Retina (tissue), 1 donor: ENCODE measurements around the gene PRCC.

Experiments
- DNase-seq: peaks from one replicate; pipeline ENCODE4 v3.0.0-alpha.2; 2016

The PRCC gene

GRCh38 chr1:156816561-156817328, 49.4 kb downstream of the PRCC start, which contains the start of gene SH2D2A:
TSS of gene SH2D2A (minus strand) at chr1:156816848. CDS start at chr1:156816708, 140 bp downstream.
- DNase-seq: peak; percentile 34

- DNase-seq: no peak
These were observed 54.5 kb downstream of the PRCC start for GRCh38 chr1:156821801-156822200.

GRCh38 chr1:156822680-156823079, 55.3 kb downstream of the PRCC start:
- DNase-seq: no peak

GRCh38 chr1:156823210-156823790, 56.0 kb downstream of the PRCC start:
- no peak for DNase-seq

- DNase-seq: no peak
These were observed 59.3 kb downstream of the PRCC start for GRCh38 chr1:156826630-156827029.

GRCh38 chr1:156828400-156829124, 61.2 kb downstream of the PRCC start:
- no peak for DNase-seq

- no peak for DNase-seq
These were observed 65.1 kb downstream of the PRCC start for GRCh38 chr1:156832434-156832833.

GRCh38 chr1:156833603-156834002, 66.3 kb downstream of the PRCC start:
- no peak for DNase-seq

GRCh38 chr1:156834322-156834721, 67.0 kb downstream of the PRCC start:
- DNase-seq: no peak

GRCh38 chr1:156836041-156836654, 68.8 kb downstream of the PRCC start:
- no peak for DNase-seq

GRCh38 chr1:156836892-156837291, 69.6 kb downstream of the PRCC start:
- DNase-seq: no peak

- DNase-seq: peak; percentile 75
These were observed 71.6 kb downstream of the PRCC start for GRCh38 chr1:156838972-156839371.

- DNase-seq: peak; percentile 51
These were observed 72.2 kb downstream of the PRCC start for GRCh38 chr1:156839426-156840109.

- no peak for DNase-seq
These were observed 73.0 kb downstream of the PRCC start for GRCh38 chr1:156840186-156840897.

GRCh38 chr1:156840898-156841279, 73.6 kb downstream of the PRCC start:
- DNase-seq: no peak

- DNase-seq: no peak
These were observed 74.0 kb downstream of the PRCC start for GRCh38 chr1:156841295-156841855.

- no peak for DNase-seq
These were observed 75.4 kb downstream of the PRCC start for GRCh38 chr1:156842618-156843300.

- no peak for DNase-seq
These were observed 76.8 kb downstream of the PRCC start for GRCh38 chr1:156844102-156844501.

- no peak for DNase-seq
These were observed 77.3 kb downstream of the PRCC start for GRCh38 chr1:156844638-156845037.

- DNase-seq: no peak
These were observed 78.0 kb downstream of the PRCC start for GRCh38 chr1:156845055-156845952.
